Mesendoderm (in vitro differentiated cells): ENCODE data around the gene RSPRY1.

Experiments used
- DNase-seq: peaks from one replicate; pipeline ENCODE4 v3.0.0; 2013
- H2AK5ac ChIP-seq: 2 replicates; pipeline ENCODE4 v1.6.1; 2013; ENCODE audit warnings: low read length, inconsistent platforms
- H2BK120ac ChIP-seq: 2 replicates; pipeline ENCODE4 v1.6.1; 2013; ENCODE audit warnings: low read depth, mild to moderate bottlenecking, low read length, moderate library complexity, mixed read lengths
- H2BK15ac ChIP-seq: replicated peaks from 2 replicates; pipeline ENCODE4 v1.6.1; 2013; ENCODE audit warnings: low read depth, mild to moderate bottlenecking, moderate library complexity
- H2BK5ac ChIP-seq: 2 replicates; pipeline ENCODE4 v1.6.1; 2013; ENCODE audit warnings: low read length, inconsistent platforms
- H3K18ac ChIP-seq: 2 replicates; pipeline ENCODE4 v1.6.1; 2013; ENCODE audit warnings: mild to moderate bottlenecking, low read length, mixed read lengths
- H3K23ac ChIP-seq: one replicate; pipeline ENCODE4 v1.6.1; 2013; ENCODE audit warnings: low read length
- H3K27ac ChIP-seq: 2 replicates; pipeline ENCODE4 v1.5.1; 2013; ENCODE audit warnings: low read depth, mild to moderate bottlenecking, inconsistent platforms, low read length, moderate library complexity
- H3K27me3 ChIP-seq: 2 replicates; pipeline ENCODE4 v1.6.1; 2013; ENCODE audit warnings: low read length, control low read depth, mild to moderate bottlenecking, inconsistent platforms; ENCODE audit not compliant: insufficient read depth, poor library complexity
- H3K36me3 ChIP-seq: 2 replicates; pipeline ENCODE4 v1.6.1; 2013; ENCODE audit warnings: low read length, inconsistent platforms; ENCODE audit not compliant: control insufficient read depth, insufficient read depth
- H3K4ac ChIP-seq: one replicate; pipeline ENCODE4 v1.6.1; 2013; ENCODE audit warnings: low read depth, mild to moderate bottlenecking, low read length, moderate library complexity
- H3K4me1 ChIP-seq: 2 replicates; pipeline ENCODE4 v1.6.1; 2013; ENCODE audit warnings: low read depth, low read length, inconsistent platforms; ENCODE audit not compliant: control insufficient read depth
- H3K4me2 ChIP-seq: 2 replicates; pipeline ENCODE4 v1.6.1; 2013; ENCODE audit warnings: low read length
- H3K4me3 ChIP-seq: 2 replicates; pipeline ENCODE4 v1.5.1; 2013; ENCODE audit warnings: mild to moderate bottlenecking, low read length
- H3K56ac ChIP-seq: one replicate; pipeline ENCODE4 v1.6.1; 2013; ENCODE audit warnings: low read length
- H3K79me1 ChIP-seq: 2 replicates; pipeline ENCODE4 v1.6.1; 2013; ENCODE audit warnings: low read length, inconsistent platforms
- H3K79me2 ChIP-seq: 2 replicates; pipeline ENCODE4 v1.6.1; 2013; ENCODE audit warnings: mild to moderate bottlenecking, low read length; ENCODE audit not compliant: control insufficient read depth, insufficient read depth
- H3K9ac ChIP-seq: 2 replicates; pipeline ENCODE4 v1.6.1; 2013; ENCODE audit warnings: low read length, inconsistent platforms
- H4K5ac ChIP-seq: one replicate; pipeline ENCODE4 v1.6.1; 2013; ENCODE audit warnings: low read length
- H4K8ac ChIP-seq: one replicate; pipeline ENCODE4 v1.6.1; 2013; ENCODE audit warnings: low read depth, mild to moderate bottlenecking, control low read depth, low read length, moderate library complexity
- WGBS: extraction: QIAGEN DNeasy Blood & Tissue Kit; methylation state at CpG from one replicate; pipeline ENCODE4 v1.1.7; 2013; ENCODE audit warnings: low lambda C conversion rate, missing lambda C conversion rate; ENCODE audit not compliant: insufficient coverage; ENCODE audit errors: extremely low coverage; 5-methylcytosine and 5-hydroxymethylcytosine counted together

RSPRY1 gene

GRCh38 chr16:57242650-57243049, 56.5 kb downstream of the RSPRY1 start:
- Histone ChIP-seq H3K27ac (no peak overlapping the region), H4K5ac (no peak overlapping the region), H2BK15ac (no peak overlapping the region), H3K27me3 (no peaks in the 10 kb centered on the region), H3K18ac (no peak overlapping the region), H3K36me3 (no peaks in the 10 kb centered on the region), H3K79me2 (no peaks in the 10 kb centered on the region), H3K4ac (no peak overlapping the region), H3K79me1 (no peaks in the 10 kb centered on the region), H4K8ac (no peak overlapping the region), H2BK120ac (no peak overlapping the region), H3K56ac (no peak overlapping the region), H2AK5ac (no peak overlapping the region), H3K4me1 (peaks cover 2% of the 10 kb centered on the region), H3K9ac (no peak overlapping the region), H3K4me2 (no peak overlapping the region), H3K23ac (no peak overlapping the region), H2BK5ac (no peak overlapping the region), H3K4me3 (no peak overlapping the region)
- WGBS, result no CpG with 5 or more reads among the region's 2 CpGs
- no peak for DNase-seq

DNA sequence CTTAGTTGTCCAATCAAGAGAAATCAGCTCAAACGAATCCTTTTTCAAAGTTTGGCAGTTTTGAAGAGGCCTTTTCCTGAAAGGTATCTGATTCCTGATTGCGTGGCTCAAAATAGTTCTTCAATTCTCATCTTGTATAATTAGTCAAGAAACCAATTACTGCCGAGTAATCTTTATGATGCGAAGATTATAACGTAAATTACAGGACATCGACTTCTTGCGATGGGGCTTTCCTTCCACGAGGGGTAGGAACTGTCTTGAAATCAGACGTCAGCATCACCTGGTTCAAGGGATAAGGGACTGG, 58.3 kb downstream of the RSPRY1 start:
- no peak overlapping the region for H4K8ac ChIP-seq
- H3K27me3 ChIP-seq, result no peaks in the 10 kb centered on the region
- no peak overlapping the region for H4K5ac ChIP-seq
- H3K18ac ChIP-seq, result no peak overlapping the region
- H3K4ac ChIP-seq, result no peak overlapping the region
- peaks cover 2% of the 10 kb centered on the region for H3K4me1 ChIP-seq
- peak overlapping the region; percentile 76 for H3K56ac ChIP-seq
- no peak overlapping the region for H2BK5ac ChIP-seq
- no peaks in the 10 kb centered on the region for H3K79me1 ChIP-seq
- DNase-seq, result no peak
- no peak overlapping the region for H3K23ac ChIP-seq
- H3K27ac ChIP-seq, result no peak overlapping the region
- H3K9ac ChIP-seq, result peak overlapping the region; percentile 70
- H3K79me2 ChIP-seq, result no peaks in the 10 kb centered on the region
- no CpG with 5 or more reads among the region's 9 CpGs for WGBS
- H2BK120ac ChIP-seq, result no peak overlapping the region
- no peaks in the 10 kb centered on the region for H3K36me3 ChIP-seq
- H3K4me3 ChIP-seq, result peak overlapping the region; percentile 57
- no peak overlapping the region for H2BK15ac ChIP-seq
- peak overlapping the region; percentile 99 for H3K4me2 ChIP-seq
- H2AK5ac ChIP-seq, result no peak overlapping the region

DNA sequence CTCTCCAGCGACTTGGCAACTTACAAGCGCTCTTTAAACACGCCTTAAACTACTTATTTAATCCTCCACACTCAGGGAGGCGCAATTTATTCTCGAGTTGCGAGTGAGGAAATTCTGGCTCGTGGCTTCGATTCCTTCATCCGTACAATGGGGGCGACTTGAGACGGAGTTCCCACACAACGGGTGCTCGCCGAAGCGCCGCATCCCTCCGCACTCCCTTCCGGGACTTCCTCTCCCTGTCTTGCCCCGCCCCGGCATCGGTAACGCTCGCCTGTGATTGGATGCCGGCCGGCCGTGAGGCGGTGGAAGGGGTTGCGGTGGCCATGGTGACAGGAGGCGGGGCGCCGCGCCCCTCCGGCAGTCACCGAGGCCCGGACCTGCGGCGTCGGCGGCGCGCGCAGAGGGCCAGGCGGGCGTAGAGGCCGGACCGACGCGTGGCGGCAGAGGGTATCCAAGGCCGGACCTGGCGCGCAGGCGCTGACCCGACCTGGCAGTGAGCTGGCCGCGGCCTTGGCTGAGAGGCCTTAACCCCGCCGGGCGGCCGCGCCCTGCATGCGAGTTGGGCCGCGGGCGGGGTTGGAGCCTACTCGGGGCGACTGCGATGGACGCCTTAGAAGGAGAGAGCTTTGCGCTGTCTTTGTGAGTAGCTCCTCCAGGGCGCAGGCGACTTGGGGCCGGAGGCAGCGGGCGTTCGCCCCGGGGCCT, 58.8 kb downstream of the RSPRY1 start, which contains the start of gene ARL2BP:
TSS of gene ARL2BP (plus strand) at position 493 of the 705 bp plus-strand sequence. CDS start at position 602, 109 bp downstream.
- Histone ChIP-seq H2BK5ac (no peak within 1 kb of the TSS), H2BK15ac (no peak within 1 kb of the TSS), H3K4me2 (peak within 1 kb of the TSS; percentile 99), H3K18ac (peak within 1 kb of the TSS; percentile 82), H3K36me3 (no peaks in the 10 kb centered on the region), H3K23ac (no peak within 1 kb of the TSS), H2AK5ac (no peak within 1 kb of the TSS), H3K4me1 (peaks cover 2% of the 10 kb centered on the region), H3K79me1 (no peaks in the 10 kb centered on the region), H3K79me2 (no peaks in the 10 kb centered on the region), H2BK120ac (no peak within 1 kb of the TSS), H3K27me3 (no peaks in the 10 kb centered on the region), H3K4me3 (peak within 1 kb of the TSS; percentile 63), H4K5ac (no peak within 1 kb of the TSS), H3K27ac (peak within 1 kb of the TSS; percentile 69), H4K8ac (no peak within 1 kb of the TSS), H3K56ac (peak within 1 kb of the TSS; percentile 87), H3K9ac (peak within 1 kb of the TSS; percentile 79), H3K4ac (peak within 1 kb of the TSS; percentile 92)
- peak; percentile 99 for DNase-seq
- WGBS, result no CpG with 5 or more reads among the region's 77 CpGs

- H3K9ac ChIP-seq, result peak overlapping the region; percentile 79
- H4K8ac ChIP-seq, result no peak overlapping the region
- DNase-seq, result no peak
- no peaks in the 10 kb centered on the region for H3K27me3 ChIP-seq
- peaks cover 2% of the 10 kb centered on the region for H3K4me1 ChIP-seq
- peak overlapping the region; percentile 82 for H3K18ac ChIP-seq
- H3K79me2 ChIP-seq, result no peaks in the 10 kb centered on the region
- peak overlapping the region; percentile 69 for H3K27ac ChIP-seq
- H3K79me1 ChIP-seq, result no peaks in the 10 kb centered on the region
- H2AK5ac ChIP-seq, result no peak overlapping the region
- no peaks in the 10 kb centered on the region for H3K36me3 ChIP-seq
- H3K23ac ChIP-seq, result no peak overlapping the region
- H3K4me2 ChIP-seq, result peak overlapping the region; percentile 56
- WGBS, result no CpG with 5 or more reads among the region's 28 CpGs
- H2BK5ac ChIP-seq, result no peak overlapping the region
- peak overlapping the region; percentile 92 for H3K4ac ChIP-seq
- H3K4me3 ChIP-seq, result peak overlapping the region; percentile 63
- H3K56ac ChIP-seq, result peak overlapping the region; percentile 87
- H2BK15ac ChIP-seq, result no peak overlapping the region
- no peak overlapping the region for H4K5ac ChIP-seq
- H2BK120ac ChIP-seq, result no peak overlapping the region
Observed at GRCh38 chr16:57245472-57246113, 59.5 kb downstream of the RSPRY1 start.

- WGBS, result no CpG with 5 or more reads among the region's 2 CpGs
- Histone ChIP-seq H3K27ac (no peak overlapping the region), H4K5ac (no peak overlapping the region), H4K8ac (no peak overlapping the region), H3K4me2 (no peak overlapping the region), H2BK15ac (no peak overlapping the region), H3K23ac (no peak overlapping the region), H2BK120ac (no peak overlapping the region), H3K18ac (no peak overlapping the region), H3K79me1 (no peaks in the 10 kb centered on the region), H3K4me3 (no peak overlapping the region), H3K4me1 (no peaks in the 10 kb centered on the region), H3K4ac (no peak overlapping the region), H2AK5ac (no peak overlapping the region), H3K79me2 (no peaks in the 10 kb centered on the region), H3K36me3 (no peaks in the 10 kb centered on the region), H3K56ac (no peak overlapping the region), H3K9ac (no peak overlapping the region), H2BK5ac (no peak overlapping the region), H3K27me3 (no peaks in the 10 kb centered on the region)
- DNase-seq, result no peak
Observed at GRCh38 chr16:57251352-57251751, 65.2 kb downstream of the RSPRY1 start.
